NCI-H128 (cell line): ENCODE data around the gene BCLAF1.
"Not testable (repeated sequence)": the region's sequence is repeated elsewhere in the genome, so short reads cannot be mapped to it uniquely, and the experiment has no call there.

Source experiments
- DNase-seq: peaks from one replicate; lab custom pipeline; 2025; ENCODE audit not compliant: unreplicated experiment; lab: John Stamatoyannopoulos, UW

Gene BCLAF1

GRCh38 chr6:136249336-136249735, 40.3 kb downstream of the BCLAF1 start:
- no peak for DNase-seq

- DNase-seq: no peak
Measured at GRCh38 chr6:136244061-136244616, 45.5 kb downstream of the BCLAF1 start.

GRCh38 chr6:136236466-136237293, 53.0 kb downstream of the BCLAF1 start:
- no peak for DNase-seq

- DNase-seq: no peak
Measured at GRCh38 chr6:136235233-136235564, 54.4 kb downstream of the BCLAF1 start.

- no peak for DNase-seq
Measured at GRCh38 chr6:136232701-136233100, 56.9 kb downstream of the BCLAF1 start.

GRCh38 chr6:136230219-136230853, 59.3 kb downstream of the BCLAF1 start:
- no peak for DNase-seq

GRCh38 chr6:136228814-136229213, 60.8 kb downstream of the BCLAF1 start:
- no peak for DNase-seq

- no peak for DNase-seq
Measured at GRCh38 chr6:136226674-136227377, 62.8 kb downstream of the BCLAF1 start.

- DNase-seq: no peak
Measured at GRCh38 chr6:136226027-136226673, 63.5 kb downstream of the BCLAF1 start.

- DNase-seq: no peak
Measured at GRCh38 chr6:136225496-136225895, 64.2 kb downstream of the BCLAF1 start.

- not testable (repeated sequence) for DNase-seq
Measured at GRCh38 chr6:136224974-136225373, 64.7 kb downstream of the BCLAF1 start.

- DNase-seq: no peak
Measured at GRCh38 chr6:136216503-136217401, 72.9 kb downstream of the BCLAF1 start.

GRCh38 chr6:136213853-136214252, 75.8 kb downstream of the BCLAF1 start:
- DNase-seq: no peak

GRCh38 chr6:136213012-136213539, 76.6 kb downstream of the BCLAF1 start:
- DNase-seq: no peak

- no peak for DNase-seq
Measured at GRCh38 chr6:136212608-136213007, 77.0 kb downstream of the BCLAF1 start.

- DNase-seq: no peak
Measured at GRCh38 chr6:136210398-136211165, 79.1 kb downstream of the BCLAF1 start.

- DNase-seq: no peak
Measured at GRCh38 chr6:136209496-136209895, 80.2 kb downstream of the BCLAF1 start.

GRCh38 chr6:136208783-136209182, 80.9 kb downstream of the BCLAF1 start:
- DNase-seq: no peak
